HS-5 (cell line): ENCODE data around the gene TAF4.
"Not testable (repeated sequence)": the region's sequence is repeated elsewhere in the genome, so short reads cannot be mapped to it uniquely, and the experiment has no call there.

Experiments
- DNase-seq: peaks from one replicate; pipeline ENCODE4 v3.0.0-alpha.2; 2012; ENCODE audit warnings: low read depth

The TAF4 gene

GRCh38 chr20:62080249-62080990, 14.7 kb upstream of the TAF4 start:
- no peak for DNase-seq

DNA sequence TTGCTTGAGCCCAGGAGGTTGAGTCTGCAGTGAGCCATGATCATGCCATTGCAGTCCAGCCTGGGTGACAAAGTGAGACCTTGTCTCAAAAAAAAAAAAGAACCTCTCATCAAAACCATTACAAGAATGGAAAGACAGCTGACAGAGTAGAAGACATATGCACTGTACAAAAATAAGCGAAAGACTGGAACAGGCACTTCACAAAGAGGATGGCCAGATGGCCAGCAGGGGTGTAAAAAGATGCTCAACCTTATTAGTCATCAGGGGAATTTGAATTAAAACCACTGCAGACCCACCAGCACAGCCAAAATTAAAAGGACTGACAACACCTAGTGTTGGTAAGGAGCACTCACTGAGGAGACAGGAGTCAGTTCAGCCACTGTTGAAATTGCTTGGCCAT, 13.5 kb upstream of the TAF4 start:
- no peak for DNase-seq

DNA sequence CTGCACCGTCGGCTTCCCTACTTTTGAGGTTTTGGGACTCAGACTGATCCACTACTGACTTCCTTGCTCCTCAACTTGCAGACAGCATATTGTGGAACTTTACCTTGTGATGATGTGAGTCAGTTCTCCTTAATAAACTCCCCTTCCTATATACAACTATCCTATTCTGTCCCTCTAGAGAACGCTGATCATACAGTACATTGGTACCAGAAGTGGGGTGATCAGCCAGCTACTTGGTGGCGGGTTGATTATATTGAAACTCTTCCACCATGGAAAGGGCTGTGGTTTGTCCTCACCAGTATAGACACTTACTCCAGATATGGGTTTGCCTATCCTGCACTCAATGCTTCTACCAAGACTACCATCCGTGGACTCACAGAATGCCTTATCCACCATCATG, 7.6 kb upstream of the TAF4 start:
- no peak for DNase-seq

DNA sequence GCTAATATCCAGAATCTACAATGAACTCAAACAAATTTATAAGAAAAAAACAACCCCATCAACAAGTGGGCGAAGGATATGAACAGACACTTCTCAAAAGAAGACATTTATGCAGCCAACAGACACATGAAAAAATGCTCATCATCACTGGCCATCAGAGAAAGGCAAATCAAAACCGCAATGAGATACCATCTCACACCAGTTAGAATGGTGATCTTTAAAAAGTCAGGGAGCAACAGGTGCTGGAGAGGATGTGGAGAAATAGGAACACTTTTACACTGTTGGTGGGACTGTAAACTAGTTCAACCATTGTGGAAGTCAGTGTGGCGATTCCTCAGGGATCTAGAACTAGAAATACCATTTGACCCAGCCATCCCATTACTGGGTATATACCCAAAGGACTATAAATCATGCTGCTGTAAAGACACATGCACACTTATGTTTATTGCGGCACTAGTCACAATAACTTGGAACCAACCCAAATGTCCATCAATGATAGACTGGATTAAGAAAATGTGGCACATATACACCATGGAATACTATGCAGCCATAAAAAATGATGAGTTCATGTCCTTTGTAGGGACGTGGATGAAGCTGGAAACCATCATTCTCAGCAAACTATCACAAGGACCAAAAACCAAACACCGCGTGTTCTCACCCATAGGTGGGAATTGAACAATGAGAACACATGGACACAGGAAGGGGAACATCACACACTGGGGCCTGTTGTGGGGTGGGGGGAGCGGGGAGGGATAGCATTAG, 6.2 kb upstream of the TAF4 start:
- DNase-seq = not testable (repeated sequence)

GRCh38 chr20:62069741-62070216, 4.1 kb upstream of the TAF4 start:
- DNase-seq = no peak

- no peak for DNase-seq
These were observed 3.3 kb upstream of the TAF4 start for GRCh38 chr20:62068997-62069396.

DNA sequence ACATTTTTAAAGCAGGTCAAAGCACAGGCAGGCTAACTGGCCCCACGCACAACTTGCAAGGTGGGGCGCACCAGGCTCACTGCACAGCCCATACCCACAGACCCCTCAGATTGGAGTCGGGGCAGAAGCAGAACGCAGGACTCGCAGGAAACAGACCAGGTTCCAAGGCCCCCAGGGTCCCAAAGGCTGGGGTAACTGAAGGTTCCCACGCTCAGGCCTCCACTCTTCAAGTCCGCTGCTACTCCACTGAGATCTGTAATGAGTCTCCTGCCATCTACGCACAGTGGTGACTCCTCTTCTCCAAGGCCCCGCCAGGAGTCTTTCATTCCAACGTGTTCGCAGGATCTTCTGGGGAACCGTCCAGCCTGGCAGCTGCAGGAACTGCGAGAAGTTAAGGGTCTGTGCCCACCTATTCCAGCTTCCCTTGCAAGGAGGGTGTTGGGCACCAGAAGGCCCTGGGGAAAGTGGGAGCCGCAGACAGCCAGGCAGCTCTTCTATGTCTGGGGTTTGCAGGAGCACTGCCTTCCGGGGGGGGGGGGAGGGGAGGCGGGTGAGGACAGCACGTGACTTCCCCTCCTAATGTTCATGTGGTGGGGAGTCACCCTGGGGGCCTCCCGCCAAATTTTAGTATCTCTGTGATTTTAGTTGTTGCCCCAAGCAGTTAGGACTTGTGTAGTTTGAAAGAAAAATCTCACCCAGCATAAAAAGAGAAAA, 2.0 kb upstream of the TAF4 start:
- DNase-seq = no peak

GRCh38 chr20:62066983-62067433, 1.3 kb upstream of the TAF4 start:
- no peak for DNase-seq

- DNase-seq = no peak
These were observed 780 bp upstream of the TAF4 start for GRCh38 chr20:62066339-62066982.

- DNase-seq = no peak
These were observed 659 bp downstream of the TAF4 start for GRCh38 chr20:62064770-62065673.

DNA sequence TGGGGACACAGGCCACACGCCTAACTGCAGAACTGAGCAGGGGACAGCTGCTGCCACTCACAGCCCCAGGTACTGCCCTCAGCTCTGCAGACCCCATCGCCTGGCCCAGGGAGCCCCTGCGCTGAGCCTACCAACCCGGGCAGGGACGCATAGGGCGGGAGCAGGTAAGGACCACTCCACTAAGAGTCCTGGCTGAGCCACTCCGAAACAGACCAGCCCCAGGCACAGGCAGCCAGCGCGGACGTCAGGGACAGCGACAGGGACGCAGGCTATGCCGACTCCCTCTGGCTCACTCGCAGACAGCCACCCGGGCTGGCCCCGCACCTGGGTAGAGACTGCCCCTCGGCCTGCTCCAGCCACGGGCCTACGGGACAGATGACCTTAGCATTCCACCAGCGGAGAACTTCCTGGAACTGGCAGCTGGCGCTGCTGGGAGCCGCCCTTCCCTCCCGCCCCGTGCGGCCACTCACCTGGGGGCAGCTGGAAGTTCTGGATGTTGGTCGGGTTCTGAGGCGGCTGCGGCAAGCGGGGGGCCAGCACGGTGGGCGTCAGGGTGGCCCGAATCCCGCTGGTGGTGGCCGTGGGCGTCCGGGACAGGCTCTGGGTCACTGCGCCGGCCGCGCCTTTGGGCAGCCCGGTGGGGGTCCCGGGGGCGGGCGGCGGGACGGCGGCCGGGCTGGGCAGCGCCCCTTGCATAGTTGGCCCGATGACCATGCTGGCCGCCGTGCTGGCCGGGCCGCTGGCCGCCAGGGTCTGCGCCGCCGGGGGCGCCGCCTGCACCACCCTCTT, 1.5 kb downstream of the TAF4 start:
- no peak for DNase-seq

DNA sequence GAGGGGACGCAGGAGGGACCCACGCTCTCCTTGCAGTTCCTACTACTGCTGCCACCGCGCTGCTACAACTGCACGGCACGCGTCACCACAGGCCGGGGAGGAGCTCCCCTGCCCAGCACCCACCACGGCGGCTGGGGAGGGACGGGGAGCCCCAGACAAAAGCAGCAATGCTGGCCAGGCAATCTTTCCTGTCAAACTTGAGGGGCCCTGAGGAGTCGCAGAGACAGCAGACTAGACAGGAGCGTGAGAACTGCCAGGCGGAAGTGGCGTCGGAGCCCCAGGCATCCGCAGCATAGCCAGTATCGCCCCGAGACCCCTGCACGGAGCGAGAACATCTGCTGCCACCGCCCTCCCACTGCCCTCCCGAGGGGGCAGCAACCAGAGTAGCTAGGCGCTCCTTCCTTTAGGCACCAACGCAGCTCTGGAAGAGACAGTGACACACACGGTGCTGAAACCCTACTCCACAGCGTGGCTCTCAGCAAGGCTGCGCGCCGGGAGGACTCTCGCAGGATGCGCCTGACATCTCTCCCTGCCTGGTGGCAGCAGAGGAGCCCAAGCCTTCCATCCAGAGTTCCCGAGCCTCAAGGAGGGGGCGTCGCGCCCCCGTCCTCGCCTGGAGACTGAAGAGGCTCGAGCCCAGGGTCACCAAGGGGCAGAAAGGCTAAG, 2.2 kb downstream of the TAF4 start:
- DNase-seq = no peak

- no peak for DNase-seq
These were observed 2.9 kb downstream of the TAF4 start for GRCh38 chr20:62062661-62063314.

- DNase-seq = no peak
These were observed 3.7 kb downstream of the TAF4 start for GRCh38 chr20:62061851-62062423.

DNA sequence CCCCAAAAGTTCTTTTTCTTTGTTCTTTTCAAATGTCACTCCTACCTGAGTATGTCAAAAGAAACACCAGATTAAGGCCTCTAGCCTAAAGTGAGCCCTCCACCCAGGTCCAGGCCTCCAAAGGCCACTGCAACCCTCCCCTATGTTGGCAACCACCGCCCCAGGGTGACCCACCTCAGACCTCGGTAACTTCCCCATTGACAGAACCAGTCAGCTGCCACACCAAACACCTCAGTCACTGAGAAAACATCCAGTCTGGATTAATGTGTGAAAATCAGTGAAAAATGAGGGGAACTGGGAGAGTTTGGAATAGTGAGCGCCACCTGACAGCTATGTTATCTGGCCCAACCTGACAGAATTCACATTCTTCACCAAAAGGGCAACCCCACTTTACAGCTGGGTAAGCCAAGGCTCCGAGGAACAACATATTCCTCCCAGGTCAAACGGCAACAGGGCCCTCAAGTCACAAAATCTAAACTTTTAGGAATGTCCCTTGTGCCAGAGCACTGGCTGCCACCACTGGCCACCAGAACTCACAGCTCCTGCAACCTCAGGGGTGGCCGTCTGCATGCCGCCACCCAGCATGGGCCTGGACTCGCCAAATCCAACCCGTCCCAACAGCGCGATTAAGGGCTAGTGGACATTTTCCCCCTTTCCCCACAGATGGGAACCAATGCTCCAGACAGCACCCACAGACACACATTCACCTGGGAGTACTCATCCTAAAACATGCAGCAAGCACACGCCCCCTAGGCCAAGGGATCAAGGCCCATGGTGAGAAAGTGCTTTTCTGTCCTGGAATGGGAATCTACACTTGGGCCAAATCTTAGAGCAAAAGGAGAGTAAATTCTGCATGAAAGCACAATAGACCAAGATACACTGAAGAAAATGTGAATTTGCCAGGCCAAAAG, 4.8 kb downstream of the TAF4 start:
- DNase-seq = no peak

GRCh38 chr20:62059920-62060630, 5.6 kb downstream of the TAF4 start:
- DNase-seq = no peak

DNA sequence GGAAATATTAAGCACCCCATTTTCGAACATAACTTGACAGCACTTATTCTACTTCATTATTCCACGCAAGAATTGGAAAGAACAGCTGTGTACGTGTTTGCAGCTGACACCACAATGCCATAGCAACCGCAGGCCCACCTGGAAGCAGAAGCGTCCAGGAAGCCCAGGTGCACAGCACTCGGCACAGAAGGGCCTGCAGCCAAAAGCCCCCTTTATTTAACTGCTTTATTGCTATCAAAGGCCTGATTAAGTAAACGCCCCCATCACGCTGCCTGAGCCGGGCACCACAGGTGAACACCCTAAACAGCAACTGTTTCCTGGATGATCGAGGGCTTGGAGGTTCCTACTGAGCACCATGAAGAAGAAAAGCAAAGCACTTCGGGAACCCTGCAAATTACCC, 6.3 kb downstream of the TAF4 start:
- no peak for DNase-seq
